Measurements from ENCODE around the gene LMO2. TPM values are rescaled to one million over a fixed set of nuclear protein-coding genes. Genes with fewer than 3 reads are reported as not detected.
"Not testable (repeated sequence)": the region's sequence is repeated elsewhere in the genome, so short reads cannot be mapped to it uniquely, and the experiment has no call there.

The LMO2 gene
- total and polyA plus RNA-seq, 2 of the 13 experiments (the other 11 are each of a cell fraction or from before 2014, with no cell fraction given): not detected

DNA sequence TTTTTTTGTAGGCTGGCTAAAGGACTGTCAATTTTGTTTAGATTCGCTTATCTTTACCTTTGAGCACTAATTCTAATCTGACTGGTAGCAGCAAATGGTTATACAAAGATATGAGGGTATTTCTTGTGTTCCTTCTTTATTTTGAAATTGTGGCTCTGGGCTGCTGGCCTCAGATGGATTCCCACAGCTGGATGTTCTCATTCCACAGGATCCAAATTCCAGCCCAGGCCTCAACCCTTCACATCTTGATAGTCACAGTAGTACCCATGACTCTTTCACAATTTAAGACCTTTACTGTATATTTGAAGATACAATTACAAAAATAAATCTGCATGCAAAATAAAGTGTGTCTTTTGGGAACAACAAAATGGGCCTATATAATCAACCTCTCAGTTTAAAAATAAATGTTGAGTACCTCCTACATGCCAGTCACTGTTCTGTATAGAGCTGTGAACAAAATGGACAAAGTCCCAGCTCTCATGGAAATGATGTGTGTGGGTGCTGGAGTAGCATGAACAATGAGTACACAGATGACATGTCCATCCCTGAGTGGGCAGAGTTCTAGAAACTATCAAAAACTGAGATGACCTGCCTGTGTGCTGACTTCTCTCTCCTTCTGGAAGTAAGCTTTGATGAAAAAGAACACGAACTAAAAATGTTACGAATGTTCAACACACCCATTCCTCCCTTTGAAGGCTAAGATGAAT lies 65.9 kb downstream of the LMO2 start:
- intact Hi-C loops (cut with micrococcal nuclease; ENCODE audit: unreplicated experiment): no loop called here
- DNase-seq (ENCODE audit: low spot score) (no peak), ATAC-seq (no peak), FAIRE-seq (no peak)
- TF ChIP-seq ZNF274 (CRISPR knock-in tag; IDR thresholded peaks at IDR 0.05) (no peak), SATB2 (CRISPR knock-in tag; IDR thresholded peaks at IDR 0.05) (no peak), ZNF552 (CRISPR knock-in tag; IDR thresholded peaks at IDR 0.05; ENCODE audit: borderline replicate concordance) (no peak), ZNF737 (CRISPR knock-in tag; IDR thresholded peaks at IDR 0.05; ENCODE audit: borderline replicate concordance) (no peak), JUND (CRISPR knock-in tag; IDR thresholded peaks at IDR 0.05) (no peak), REPIN1 (CRISPR knock-in tag; IDR thresholded peaks at IDR 0.05; ENCODE audit: borderline replicate concordance, low read depth) (no peak), ZFX (CRISPR knock-in tag; IDR thresholded peaks at IDR 0.05; ENCODE audit: low read depth) (no peak)
- TF ChIP-seq, protein P1, sequence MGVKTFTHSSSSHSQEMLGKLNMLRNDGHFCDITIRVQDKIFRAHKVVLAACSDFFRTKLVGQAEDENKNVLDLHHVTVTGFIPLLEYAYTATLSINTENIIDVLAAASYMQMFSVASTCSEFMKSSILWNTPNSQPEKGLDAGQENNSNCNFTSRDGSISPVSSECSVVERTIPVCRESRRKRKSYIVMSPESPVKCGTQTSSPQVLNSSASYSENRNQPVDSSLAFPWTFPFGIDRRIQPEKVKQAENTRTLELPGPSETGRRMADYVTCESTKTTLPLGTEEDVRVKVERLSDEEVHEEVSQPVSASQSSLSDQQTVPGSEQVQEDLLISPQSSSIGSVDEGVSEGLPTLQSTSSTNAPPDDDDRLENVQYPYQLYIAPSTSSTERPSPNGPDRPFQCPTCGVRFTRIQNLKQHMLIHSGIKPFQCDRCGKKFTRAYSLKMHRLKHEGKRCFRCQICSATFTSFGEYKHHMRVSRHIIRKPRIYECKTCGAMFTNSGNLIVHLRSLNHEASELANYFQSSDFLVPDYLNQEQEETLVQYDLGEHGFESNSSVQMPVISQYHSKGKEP (CRISPR knock-in tag; IDR thresholded peaks at IDR 0.05): no peak
- in situ Hi-C loops (cut with HindIII; ENCODE audit: extremely low pct_ligation_motif_present, low pct_unique_long_range_greater_than_20kb): no loop called here
- no TSS peak for BruUV-seq (replicated peaks)
- peaks cover 12 to 47% of the 10 kb centered on the region in 2 experiments for H3K27me3 ChIP-seq (ENCODE audit: control insufficient read depth in 1 of 2, insufficient read depth in 2 of 2, low read length in 2 of 2)
- ChIA-PET CTCF (ENCODE audit: low intra/inter-chr PET ratio, low total read pairs) (no interaction called here), POLR2A (no interaction called here)
- H3K79me2 ChIP-seq (ENCODE audit: insufficient read depth, low read length): no peaks in the 10 kb centered on the region
- H4K20me1 ChIP-seq (ENCODE audit: insufficient read depth, low read length): no peaks in the 10 kb centered on the region; the same call in 1 of the 2 replicates
- H2AFZ ChIP-seq (ENCODE audit: low read length): no peak overlapping the region
- no peaks in the 10 kb centered on the region for H3K36me3 ChIP-seq (replicated peaks in 1 of 2; ENCODE audit: control insufficient read depth in 1 of 2, insufficient read depth in 2 of 2, low read length in 2 of 2)
- H3K9me3 ChIP-seq (ENCODE audit: low read length): no peaks in the 10 kb centered on the region
- no peak overlapping the region for H3K4me2 ChIP-seq (ENCODE audit: low read depth, low read length)
- H3K27ac ChIP-seq (ENCODE audit: extremely low read length, insufficient read depth, low read length): no peak overlapping the region
- WGBS (ENCODE audit: low lambda C conversion rate): 2% methylated on average over 3 of the region's 3 CpGs
- H3K9ac ChIP-seq (ENCODE audit: insufficient read depth, low read depth, low read length): no peak overlapping the region
- H3K4me1 ChIP-seq (ENCODE audit: insufficient read depth, low read length): no peaks in the 10 kb centered on the region
- no peak overlapping the region for H3K4me3 ChIP-seq (replicated peaks in 1 of 3; ENCODE audit: insufficient read depth in 1 of 3, low read depth in 2 of 3, low read length in 3 of 3)

DNA sequence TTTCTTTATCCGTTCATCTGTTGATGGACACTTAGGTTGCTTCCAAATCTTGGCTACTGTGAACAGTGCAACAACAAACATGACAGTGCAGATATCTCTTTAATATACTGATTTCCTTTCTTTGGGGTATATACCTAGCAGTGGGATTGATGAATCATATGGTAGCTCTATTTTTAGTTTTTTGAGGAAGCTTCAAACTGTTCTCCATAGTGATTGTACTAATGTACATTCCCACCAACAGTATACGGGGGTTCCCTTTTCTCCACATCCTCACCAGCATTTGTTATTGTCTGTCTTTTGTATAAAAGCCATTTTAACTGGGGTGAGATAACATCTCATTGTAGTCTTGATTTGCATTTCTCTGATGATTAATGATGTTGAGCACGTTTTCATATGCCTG lies 68.9 kb downstream of the LMO2 start:
- H3K79me2 ChIP-seq (ENCODE audit: insufficient read depth, low read length); DNase-seq (ENCODE audit: low spot score); H3K4me1 ChIP-seq (ENCODE audit: insufficient read depth, low read length); in situ Hi-C loops (cut with HindIII; ENCODE audit: extremely low pct_ligation_motif_present, low pct_unique_long_range_greater_than_20kb); H3K4me2 ChIP-seq (ENCODE audit: low read depth, low read length); H2AFZ ChIP-seq (ENCODE audit: low read length); CTCF ChIA-PET (ENCODE audit: low intra/inter-chr PET ratio, low total read pairs); H3K9ac ChIP-seq (ENCODE audit: insufficient read depth, low read depth, low read length); H3K36me3 ChIP-seq (replicated peaks in 1 of 2; ENCODE audit: control insufficient read depth in 1 of 2, insufficient read depth in 2 of 2, low read length in 2 of 2); ATAC-seq; H3K4me3 ChIP-seq (replicated peaks in 1 of 3; ENCODE audit: insufficient read depth in 1 of 3, low read depth in 2 of 3, low read length in 3 of 3); H3K27ac ChIP-seq (ENCODE audit: extremely low read length, insufficient read depth, low read length); BruUV-seq (replicated peaks); POLR2A ChIA-PET; H4K20me1 ChIP-seq (ENCODE audit: insufficient read depth, low read length); FAIRE-seq; intact Hi-C loops (cut with micrococcal nuclease; ENCODE audit: unreplicated experiment); H3K9me3 ChIP-seq (ENCODE audit: low read length): not testable (repeated sequence)
- WGBS (ENCODE audit: low lambda C conversion rate): 33% methylated on average over 3 of the region's 3 CpGs
- H3K27me3 ChIP-seq (ENCODE audit: control insufficient read depth in 1 of 2, insufficient read depth in 2 of 2, low read length in 2 of 2): peaks cover 6 to 47% of the 10 kb centered on the region in 2 experiments
